GM10266 (cell line): ENCODE measurements around the gene TMEM161A.

Source experiments
- DNase-seq: peaks from one replicate; pipeline ENCODE4 v3.0.0; 2012; ENCODE audit errors: extremely low spot score
- TF ChIP-seq, protein P1 (sequence below): IDR thresholded peaks from 2 replicates; pipeline ENCODE4 v1.5.1; 2012; ENCODE audit warnings: mild to moderate bottlenecking, low read depth; ENCODE audit not compliant: control insufficient read depth, insufficient read depth; ENCODE audit errors: missing control alignments

Gene TMEM161A

DNA sequence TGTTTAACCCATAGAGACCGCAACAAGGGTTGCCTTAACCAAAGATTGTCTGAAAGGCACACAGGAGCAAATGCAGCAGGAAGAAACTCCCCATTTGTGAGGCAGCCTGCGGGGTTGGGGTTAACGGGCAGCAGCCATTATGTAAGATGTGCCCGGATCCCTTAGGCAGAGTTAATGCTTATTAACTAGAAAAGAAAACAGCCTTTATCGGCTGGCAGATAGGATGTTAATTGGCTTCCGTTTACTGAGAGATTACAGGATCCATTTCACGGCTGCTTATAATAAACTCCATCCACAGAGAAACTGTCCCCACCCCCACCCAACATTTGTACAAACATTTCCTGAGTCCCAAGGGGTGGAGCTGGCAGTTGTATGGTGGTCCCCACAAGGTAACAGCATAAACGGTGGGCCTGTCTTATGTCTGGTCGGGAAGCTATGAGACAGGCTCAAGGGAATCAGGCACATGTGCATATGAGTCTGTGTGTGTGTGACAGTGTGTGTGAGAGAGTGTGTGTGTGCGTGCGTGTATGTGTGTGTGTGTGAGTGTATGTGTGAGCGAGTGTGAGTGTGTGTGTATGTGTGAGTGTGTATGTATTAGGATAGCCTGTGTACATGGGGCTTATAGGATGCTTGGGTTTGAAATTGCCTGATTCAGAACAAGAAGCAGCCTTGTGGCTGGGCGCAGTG lies 63.9 kb downstream of the TMEM161A start:
- TF ChIP-seq, protein P1, sequence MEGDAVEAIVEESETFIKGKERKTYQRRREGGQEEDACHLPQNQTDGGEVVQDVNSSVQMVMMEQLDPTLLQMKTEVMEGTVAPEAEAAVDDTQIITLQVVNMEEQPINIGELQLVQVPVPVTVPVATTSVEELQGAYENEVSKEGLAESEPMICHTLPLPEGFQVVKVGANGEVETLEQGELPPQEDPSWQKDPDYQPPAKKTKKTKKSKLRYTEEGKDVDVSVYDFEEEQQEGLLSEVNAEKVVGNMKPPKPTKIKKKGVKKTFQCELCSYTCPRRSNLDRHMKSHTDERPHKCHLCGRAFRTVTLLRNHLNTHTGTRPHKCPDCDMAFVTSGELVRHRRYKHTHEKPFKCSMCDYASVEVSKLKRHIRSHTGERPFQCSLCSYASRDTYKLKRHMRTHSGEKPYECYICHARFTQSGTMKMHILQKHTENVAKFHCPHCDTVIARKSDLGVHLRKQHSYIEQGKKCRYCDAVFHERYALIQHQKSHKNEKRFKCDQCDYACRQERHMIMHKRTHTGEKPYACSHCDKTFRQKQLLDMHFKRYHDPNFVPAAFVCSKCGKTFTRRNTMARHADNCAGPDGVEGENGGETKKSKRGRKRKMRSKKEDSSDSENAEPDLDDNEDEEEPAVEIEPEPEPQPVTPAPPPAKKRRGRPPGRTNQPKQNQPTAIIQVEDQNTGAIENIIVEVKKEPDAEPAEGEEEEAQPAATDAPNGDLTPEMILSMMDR, result no peak
- no peak for DNase-seq

DNA sequence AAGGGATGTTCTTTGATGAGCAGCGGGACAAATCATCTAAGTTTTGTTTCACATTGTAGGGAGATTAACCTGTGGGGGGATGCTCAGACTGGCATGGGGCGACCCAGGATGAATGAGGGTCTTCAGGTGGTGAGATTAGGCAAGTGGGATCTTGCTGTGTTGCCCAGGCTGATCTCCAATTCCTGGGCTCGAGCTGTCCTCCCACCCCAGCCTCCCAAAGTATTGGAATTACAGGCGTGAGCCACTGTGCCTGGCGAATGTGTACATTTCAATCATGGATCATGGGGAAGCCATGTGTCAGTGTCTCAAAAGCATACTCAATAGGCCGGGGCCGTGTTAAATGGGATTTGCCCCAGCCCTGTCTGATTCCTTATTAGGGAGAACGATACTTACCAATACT lies 66.4 kb downstream of the TMEM161A start:
- TF ChIP-seq, protein P1, result no peak
- DNase-seq, result no peak
